ENCODE data around the gene GAS2L3. TPM values are rescaled to one million over a fixed set of nuclear protein-coding genes. Genes with fewer than 3 reads are reported as not detected.
A peak's percentile ranks its signal among the peaks of the same experiment; 100 is the strongest.

Gene GAS2L3
- total RNA-seq, 1 experiment from 2014 or later: 31.9 TPM

DNA sequence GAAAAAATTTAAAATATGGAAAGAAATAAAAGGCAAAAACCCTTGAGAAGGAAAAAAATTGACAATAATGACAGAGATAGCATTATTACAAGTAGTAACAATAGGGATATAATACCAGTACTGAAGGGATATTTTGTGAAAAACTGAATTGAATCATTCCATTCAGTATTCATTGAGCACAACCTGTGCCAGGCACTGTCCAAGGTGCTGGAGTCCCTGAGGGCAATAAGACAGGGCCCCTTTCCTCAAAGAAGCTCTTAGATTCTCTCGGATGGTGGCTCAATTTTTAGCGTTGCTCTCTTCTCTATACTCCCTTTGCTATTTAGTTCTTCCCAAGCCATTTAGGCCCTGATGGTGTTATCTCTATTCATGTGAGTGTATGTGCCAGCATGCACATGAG is 34.3 kb upstream of the GAS2L3 start:
- Histone ChIP-seq H3K4me3 (no peak overlapping the region), H3K9me2 (ENCODE audit: insufficient read depth) (0 out of 2 replicates have a peak, but pooled peaks cover 4% of the 10 kb centered on the region), H3K4me2 (no peak overlapping the region), H3K79me2 (ENCODE audit: low read depth) (no peaks in the 10 kb centered on the region), H3F3A (ENCODE audit: insufficient read depth, low read depth) (no peaks in the 10 kb centered on the region), H3K36me3 (ENCODE audit: low read depth) (no peaks in the 10 kb centered on the region), H2AFZ (no peak overlapping the region), H4K20me1 (ENCODE audit: insufficient read depth) (no peaks in the 10 kb centered on the region), H3K27me3 (ENCODE audit: insufficient read depth, low read depth) (peaks cover 62% of the 10 kb centered on the region), H3K27ac (no peak overlapping the region), H3K9me3 (ENCODE audit: insufficient read depth, low read depth) (no peaks in the 10 kb centered on the region), H3K4me1 (replicated peaks; ENCODE audit: insufficient read depth) (no peaks in the 10 kb centered on the region)
- DNase-seq: peak in 1 of 2 experiments; percentile 18
- BruUV-seq (replicated peaks): no TSS peak
- ChIA-PET POLR2A (ENCODE audit: unreplicated experiment) (no interaction called here), CTCF (interaction anchor here (0.6 kb wide), 1 partner anchor 17 kb away, joined by 5 read pairs; no protein-coding TSS in a partner anchor)
- TF ChIP-seq EZH2 (IDR thresholded peaks at IDR 0.05; ENCODE audit: low read depth): no peak
- TF ChIP-seq, protein P1, sequence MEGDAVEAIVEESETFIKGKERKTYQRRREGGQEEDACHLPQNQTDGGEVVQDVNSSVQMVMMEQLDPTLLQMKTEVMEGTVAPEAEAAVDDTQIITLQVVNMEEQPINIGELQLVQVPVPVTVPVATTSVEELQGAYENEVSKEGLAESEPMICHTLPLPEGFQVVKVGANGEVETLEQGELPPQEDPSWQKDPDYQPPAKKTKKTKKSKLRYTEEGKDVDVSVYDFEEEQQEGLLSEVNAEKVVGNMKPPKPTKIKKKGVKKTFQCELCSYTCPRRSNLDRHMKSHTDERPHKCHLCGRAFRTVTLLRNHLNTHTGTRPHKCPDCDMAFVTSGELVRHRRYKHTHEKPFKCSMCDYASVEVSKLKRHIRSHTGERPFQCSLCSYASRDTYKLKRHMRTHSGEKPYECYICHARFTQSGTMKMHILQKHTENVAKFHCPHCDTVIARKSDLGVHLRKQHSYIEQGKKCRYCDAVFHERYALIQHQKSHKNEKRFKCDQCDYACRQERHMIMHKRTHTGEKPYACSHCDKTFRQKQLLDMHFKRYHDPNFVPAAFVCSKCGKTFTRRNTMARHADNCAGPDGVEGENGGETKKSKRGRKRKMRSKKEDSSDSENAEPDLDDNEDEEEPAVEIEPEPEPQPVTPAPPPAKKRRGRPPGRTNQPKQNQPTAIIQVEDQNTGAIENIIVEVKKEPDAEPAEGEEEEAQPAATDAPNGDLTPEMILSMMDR (conservative IDR thresholded peaks at IDR 0.05): no peak
- intact Hi-C loops (cut with micrococcal nuclease; ENCODE audit: unreplicated experiment): no loop called here

DNA sequence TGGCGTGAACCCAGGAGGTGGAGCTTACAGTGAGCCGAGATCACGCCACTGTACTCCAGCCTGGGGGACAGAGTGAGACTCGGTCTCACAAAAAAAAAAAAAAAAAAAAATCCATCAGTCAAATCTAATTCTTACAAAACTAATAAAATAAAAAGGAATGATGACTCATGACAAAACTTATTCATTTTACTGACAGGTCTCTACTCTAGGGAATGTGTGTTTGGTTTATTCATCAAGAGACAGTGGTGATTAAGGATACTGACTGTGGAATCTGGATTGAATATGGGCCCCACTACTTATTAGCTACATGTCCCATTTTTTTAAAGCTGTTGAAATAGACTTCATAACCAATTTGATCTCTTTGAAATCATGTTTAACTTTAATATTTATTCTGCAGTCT is 29.3 kb upstream of the GAS2L3 start:
- H3F3A ChIP-seq (ENCODE audit: insufficient read depth, low read depth): no peaks in the 10 kb centered on the region
- CTCF ChIA-PET: no interaction called here
- no peaks in the 10 kb centered on the region for H3K4me1 ChIP-seq (replicated peaks; ENCODE audit: insufficient read depth)
- H3K79me2 ChIP-seq (ENCODE audit: low read depth): no peaks in the 10 kb centered on the region
- no peak overlapping the region for H3K4me2 ChIP-seq
- no peaks in the 10 kb centered on the region for H3K36me3 ChIP-seq (ENCODE audit: low read depth)
- intact Hi-C loops (cut with micrococcal nuclease; ENCODE audit: unreplicated experiment): no loop called here
- no peak for DNase-seq
- TF ChIP-seq, protein P1 (conservative IDR thresholded peaks at IDR 0.05): no peak
- TF ChIP-seq EZH2 (IDR thresholded peaks at IDR 0.05; ENCODE audit: low read depth): no peak
- POLR2A ChIA-PET (ENCODE audit: unreplicated experiment): no interaction called here
- H4K20me1 ChIP-seq (ENCODE audit: insufficient read depth): no peaks in the 10 kb centered on the region; the same call in 1 of the 2 replicates
- H3K27ac ChIP-seq: no peak overlapping the region
- no peak overlapping the region for H3K4me3 ChIP-seq
- H2AFZ ChIP-seq: no peak overlapping the region
- H3K27me3 ChIP-seq (ENCODE audit: insufficient read depth, low read depth): peaks cover 66% of the 10 kb centered on the region
- BruUV-seq (replicated peaks): no TSS peak
- H3K9me3 ChIP-seq (ENCODE audit: insufficient read depth, low read depth): no peaks in the 10 kb centered on the region
- 0 out of 2 replicates have a peak, but pooled peaks cover 4% of the 10 kb centered on the region for H3K9me2 ChIP-seq (ENCODE audit: insufficient read depth)

DNA sequence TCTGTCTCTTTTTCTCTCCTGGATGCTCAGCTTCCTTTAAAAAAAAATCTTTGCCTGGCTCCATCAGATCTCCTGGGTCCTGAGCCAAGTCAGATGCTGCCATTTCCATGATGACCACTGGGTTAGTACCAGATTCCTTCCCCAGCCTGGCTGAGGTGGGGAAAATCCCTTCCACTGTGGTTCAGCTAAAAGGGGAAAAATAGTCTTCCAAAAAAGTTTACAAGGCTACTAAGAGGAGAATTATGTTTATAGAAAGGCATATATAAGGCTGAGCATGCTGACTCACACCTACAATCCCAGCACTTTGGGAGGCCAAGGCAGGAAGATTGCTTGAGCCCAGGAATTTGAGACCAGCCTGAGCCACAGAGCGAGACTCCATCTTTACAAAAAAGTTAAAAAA is 28.4 kb upstream of the GAS2L3 start:
- TF ChIP-seq, protein P1 (conservative IDR thresholded peaks at IDR 0.05): no peak
- no peak for TF ChIP-seq EZH2 (IDR thresholded peaks at IDR 0.05; ENCODE audit: low read depth)
- H3K4me1 ChIP-seq (replicated peaks; ENCODE audit: insufficient read depth): no peaks in the 10 kb centered on the region
- intact Hi-C loops (cut with micrococcal nuclease; ENCODE audit: unreplicated experiment): no loop called here
- POLR2A ChIA-PET (ENCODE audit: unreplicated experiment): no interaction called here
- BruUV-seq (replicated peaks): no TSS peak
- H4K20me1 ChIP-seq (ENCODE audit: insufficient read depth): no peaks in the 10 kb centered on the region; the same call in 1 of the 2 replicates
- no peak overlapping the region for H2AFZ ChIP-seq
- no peak overlapping the region for H3K4me3 ChIP-seq
- no peaks in the 10 kb centered on the region for H3K79me2 ChIP-seq (ENCODE audit: low read depth)
- no peak for DNase-seq
- CTCF ChIA-PET: interaction anchor here (0.6 kb wide), 1 partner anchor 299 kb away, joined by 11 read pairs; no protein-coding TSS in a partner anchor
- no peaks in the 10 kb centered on the region for H3F3A ChIP-seq (ENCODE audit: insufficient read depth, low read depth)
- H3K9me3 ChIP-seq (ENCODE audit: insufficient read depth, low read depth): no peaks in the 10 kb centered on the region
- H3K36me3 ChIP-seq (ENCODE audit: low read depth): no peaks in the 10 kb centered on the region
- no peaks in the 10 kb centered on the region for H3K9me2 ChIP-seq (ENCODE audit: insufficient read depth)
- no peak overlapping the region for H3K27ac ChIP-seq
- H3K4me2 ChIP-seq: no peak overlapping the region
- H3K27me3 ChIP-seq (ENCODE audit: insufficient read depth, low read depth): peaks cover 67% of the 10 kb centered on the region
